HepG2 (cell line): ENCODE results near the gene MBD2.

Experiments used
- ESRRA ChIP-seq: sonication (generic); formaldehyde crosslinking; IDR thresholded peaks from 2 replicates; pipeline ENCODE4 v1.5.1; 2020; ENCODE audit warnings: mild to moderate bottlenecking, low read depth, missing genetic modification reagents
- GMEB2 ChIP-seq: IDR thresholded peaks from 2 replicates; pipeline ENCODE4 v1.6.1; 2016; ENCODE audit warnings: missing biosample characterization, missing genetic modification reagents, low read depth
- POLR2A ChIP-seq, 2 experiments: IDR thresholded peaks; 2 replicates each; pipeline ENCODE4 v1.6.1; 2011; ENCODE audit warnings: low read depth in 2 of 2, low read length in 2 of 2, mild to moderate bottlenecking in 1 of 2, moderate library complexity in 1 of 2; ENCODE audit not compliant: insufficient read depth in 1 of 2
- POLR2AphosphoS5 ChIP-seq: IDR thresholded peaks from 2 replicates; pipeline ENCODE4 v1.6.1; 2012; ENCODE audit warnings: low read depth, low read length
- ZFYVE20 ChIP-seq: sonication (generic); formaldehyde crosslinking; IDR thresholded peaks from 2 replicates; pipeline ENCODE4 v1.8.0; 2023; ENCODE audit warnings: low read depth, mild to moderate bottlenecking, moderate library complexity, missing genetic modification reagents, borderline replicate concordance
- TF ChIP-seq, protein P1 (sequence below): sonication (generic); formaldehyde crosslinking; IDR thresholded peaks from 2 replicates; pipeline ENCODE4 v1.9.0; 2021; ENCODE audit warnings: missing genetic modification reagents, borderline replicate concordance

GRCh38 chr18:54147439-54147838 is 77.0 kb downstream of the MBD2 start:
- TF ChIP-seq ESRRA (CRISPR knock-in tag) (no peak), POLR2A (IDR thresholded peaks at IDR 0.05; ENCODE audit: insufficient read depth in 1 of 2, low read depth in 2 of 2, low read length in 2 of 2) (no peak), POLR2AphosphoS5 (no peak), GMEB2 (CRISPR knock-in tag) (no peak), ZFYVE20 (CRISPR knock-in tag) (no peak)
- TF ChIP-seq, protein P1, sequence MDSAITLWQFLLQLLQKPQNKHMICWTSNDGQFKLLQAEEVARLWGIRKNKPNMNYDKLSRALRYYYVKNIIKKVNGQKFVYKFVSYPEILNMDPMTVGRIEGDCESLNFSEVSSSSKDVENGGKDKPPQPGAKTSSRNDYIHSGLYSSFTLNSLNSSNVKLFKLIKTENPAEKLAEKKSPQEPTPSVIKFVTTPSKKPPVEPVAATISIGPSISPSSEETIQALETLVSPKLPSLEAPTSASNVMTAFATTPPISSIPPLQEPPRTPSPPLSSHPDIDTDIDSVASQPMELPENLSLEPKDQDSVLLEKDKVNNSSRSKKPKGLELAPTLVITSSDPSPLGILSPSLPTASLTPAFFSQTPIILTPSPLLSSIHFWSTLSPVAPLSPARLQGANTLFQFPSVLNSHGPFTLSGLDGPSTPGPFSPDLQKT (CRISPR knock-in tag): no peak
